ENCODE data around the gene SLC4A4. TPM values are rescaled to one million over a fixed set of nuclear protein-coding genes. Genes with fewer than 3 reads are reported as not detected.

SLC4A4 gene
- total and polyA plus RNA-seq, 12 donors = 0.24 to 1.5 (median 0.59) TPM

DNA sequence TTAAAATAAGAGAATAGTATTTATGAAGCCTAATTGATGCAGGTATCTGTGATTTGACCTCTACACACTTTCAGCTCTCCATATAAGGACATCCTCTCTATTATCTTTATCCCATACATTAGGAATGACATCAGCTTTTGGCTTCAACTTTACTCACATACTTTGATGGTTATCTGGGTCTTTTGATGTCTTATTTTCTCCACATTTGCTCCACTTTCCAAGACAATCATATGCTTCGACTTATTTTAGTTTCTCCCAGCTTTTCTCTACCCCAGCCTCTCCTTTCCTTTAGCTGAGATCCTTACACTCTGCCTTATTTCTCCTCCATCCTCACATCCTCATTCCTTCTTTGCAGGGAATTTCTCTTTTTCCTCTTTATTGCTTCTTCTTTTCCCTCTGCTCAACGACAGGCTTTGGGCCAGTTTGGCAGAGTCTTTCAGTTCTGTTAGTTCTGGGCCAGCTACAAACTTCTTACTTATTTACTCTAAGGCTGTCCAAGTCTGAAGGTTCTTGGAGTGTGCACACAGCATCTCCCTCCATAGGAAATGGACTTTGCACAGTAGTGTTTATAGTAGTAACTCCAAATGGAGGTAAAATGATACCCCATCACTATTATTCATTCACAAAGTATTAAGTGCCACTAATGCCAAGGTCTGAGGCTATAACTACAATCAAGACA lies 50.5 kb downstream of the SLC4A4 start:
- Histone ChIP-seq H3K4me1 (replicated peaks in 1 of 2) (no peaks in the 10 kb centered on the region), H3K4me3 (no peak overlapping the region), H3K9me3 (replicated peaks in 1 of 3) (no peaks in the 10 kb centered on the region), H3K36me3 (replicated peaks in 1 of 2) (no peaks in the 10 kb centered on the region), H3K27ac (no peak overlapping the region), H3K27me3 (no peaks in the 10 kb centered on the region)
- WGBS, 4 donors = 54 to 70% (median 57%) methylated on average over 2 of the region's 2 CpGs
- intact Hi-C loops (cut with DNase I) = no loop called here
- TF ChIP-seq POLR2A (IDR thresholded peaks at IDR 0.05) = no peak
- TF ChIP-seq, protein P1, sequence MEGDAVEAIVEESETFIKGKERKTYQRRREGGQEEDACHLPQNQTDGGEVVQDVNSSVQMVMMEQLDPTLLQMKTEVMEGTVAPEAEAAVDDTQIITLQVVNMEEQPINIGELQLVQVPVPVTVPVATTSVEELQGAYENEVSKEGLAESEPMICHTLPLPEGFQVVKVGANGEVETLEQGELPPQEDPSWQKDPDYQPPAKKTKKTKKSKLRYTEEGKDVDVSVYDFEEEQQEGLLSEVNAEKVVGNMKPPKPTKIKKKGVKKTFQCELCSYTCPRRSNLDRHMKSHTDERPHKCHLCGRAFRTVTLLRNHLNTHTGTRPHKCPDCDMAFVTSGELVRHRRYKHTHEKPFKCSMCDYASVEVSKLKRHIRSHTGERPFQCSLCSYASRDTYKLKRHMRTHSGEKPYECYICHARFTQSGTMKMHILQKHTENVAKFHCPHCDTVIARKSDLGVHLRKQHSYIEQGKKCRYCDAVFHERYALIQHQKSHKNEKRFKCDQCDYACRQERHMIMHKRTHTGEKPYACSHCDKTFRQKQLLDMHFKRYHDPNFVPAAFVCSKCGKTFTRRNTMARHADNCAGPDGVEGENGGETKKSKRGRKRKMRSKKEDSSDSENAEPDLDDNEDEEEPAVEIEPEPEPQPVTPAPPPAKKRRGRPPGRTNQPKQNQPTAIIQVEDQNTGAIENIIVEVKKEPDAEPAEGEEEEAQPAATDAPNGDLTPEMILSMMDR (IDR thresholded peaks at IDR 0.05) = no peak
- DNase-seq = no peak

DNA sequence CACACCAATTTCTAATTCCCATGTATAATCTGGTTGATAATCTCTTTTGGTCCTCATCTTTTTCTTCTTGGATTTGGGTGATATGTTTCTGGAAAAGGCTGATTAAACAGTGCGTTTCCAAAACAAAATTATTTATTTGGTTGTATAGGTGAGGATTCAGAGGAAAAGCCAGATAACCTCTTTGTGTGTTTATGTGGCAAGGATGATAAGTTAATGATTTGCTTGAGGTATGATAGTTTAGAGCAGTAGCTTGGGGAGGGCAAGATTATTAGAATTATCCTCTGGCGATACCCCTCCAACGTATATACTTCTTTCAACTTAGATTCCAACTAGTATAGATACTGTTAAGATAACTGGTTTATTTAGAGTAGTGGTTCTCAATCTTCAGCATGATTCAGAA lies 53.3 kb downstream of the SLC4A4 start:
- intact Hi-C loops (cut with DNase I) = no loop called here
- no peak overlapping the region for H3K27ac ChIP-seq
- H3K36me3 ChIP-seq (replicated peaks in 1 of 2) = no peaks in the 10 kb centered on the region
- DNase-seq = no peak
- TF ChIP-seq, protein P1 (IDR thresholded peaks at IDR 0.05) = no peak
- no peak for TF ChIP-seq POLR2A (IDR thresholded peaks at IDR 0.05)
- WGBS, 4 donors = 77 to 97% (median 89%) methylated on average over 3 of the region's 3 CpGs
- H3K4me1 ChIP-seq (replicated peaks in 1 of 2) = no peaks in the 10 kb centered on the region
- no peaks in the 10 kb centered on the region for H3K27me3 ChIP-seq
- no peak overlapping the region for H3K4me3 ChIP-seq
- H3K9me3 ChIP-seq (replicated peaks in 1 of 3) = no peaks in the 10 kb centered on the region

DNA sequence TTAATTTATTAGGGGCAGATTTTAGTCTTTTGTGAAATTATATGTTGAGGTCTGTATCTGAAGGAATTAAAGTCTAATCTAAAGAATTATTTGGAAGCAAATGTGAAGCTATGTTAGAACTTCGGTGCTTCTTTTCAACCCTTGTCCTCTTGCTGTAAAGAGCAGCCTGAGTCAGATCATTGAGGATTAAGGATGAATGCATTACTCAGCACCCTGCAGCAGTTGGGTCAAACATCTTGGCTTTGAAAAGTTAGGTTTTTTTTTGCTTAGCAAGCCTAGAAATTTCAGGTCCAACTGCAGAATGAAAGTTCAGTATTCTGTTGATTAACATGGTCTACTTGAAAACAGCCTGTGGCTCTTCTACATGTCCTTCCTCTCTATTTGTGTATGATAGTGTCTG lies 57.6 kb downstream of the SLC4A4 start:
- Histone ChIP-seq H3K4me1 (replicated peaks in 1 of 2) (no peaks in the 10 kb centered on the region), H3K36me3 (replicated peaks in 1 of 2) (no peaks in the 10 kb centered on the region), H3K27me3 (no peaks in the 10 kb centered on the region), H3K4me3 (no peak overlapping the region), H3K27ac (no peak overlapping the region), H3K9me3 (replicated peaks in 1 of 3) (no peaks in the 10 kb centered on the region)
- no peak for DNase-seq
- no peak for TF ChIP-seq POLR2A (IDR thresholded peaks at IDR 0.05)
- TF ChIP-seq, protein P1 (IDR thresholded peaks at IDR 0.05) = no peak
- intact Hi-C loops (cut with DNase I) = no loop called here
- WGBS, 4 donors = 77 to 93% (median 88%) methylated on average over 1 of the region's 1 CpG

DNA sequence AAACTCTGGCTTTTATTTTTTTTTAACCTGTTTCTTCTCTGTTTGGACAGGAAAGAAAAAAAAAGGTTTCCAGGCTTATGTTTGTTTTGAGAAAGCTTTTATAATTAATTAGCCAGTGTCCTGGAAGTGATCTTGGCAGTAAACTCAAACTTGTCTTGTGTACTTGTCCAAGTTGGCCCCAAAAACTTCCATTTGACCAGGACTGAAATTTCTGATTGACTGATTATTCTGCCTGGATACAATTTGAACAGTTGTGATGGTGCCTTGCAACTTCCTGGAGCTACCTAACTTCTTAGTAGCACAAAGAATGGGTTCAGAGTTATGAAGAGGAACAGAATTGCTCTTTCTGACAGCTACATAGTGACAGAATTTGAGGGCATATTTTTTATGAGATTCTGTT lies 62.0 kb downstream of the SLC4A4 start:
- DNase-seq = no peak
- Histone ChIP-seq H3K4me1 (replicated peaks in 1 of 2) (no peaks in the 10 kb centered on the region), H3K27me3 (no peaks in the 10 kb centered on the region), H3K4me3 (no peak overlapping the region), H3K36me3 (replicated peaks in 1 of 2) (no peaks in the 10 kb centered on the region), H3K27ac (no peak overlapping the region), H3K9me3 (replicated peaks in 1 of 3) (no peaks in the 10 kb centered on the region)
- intact Hi-C loops (cut with DNase I) = no loop called here
- TF ChIP-seq, protein P1 (IDR thresholded peaks at IDR 0.05) = no peak
- TF ChIP-seq POLR2A (IDR thresholded peaks at IDR 0.05) = no peak
